ENCODE results near the gene ADAR.
A peak's percentile ranks its signal among the peaks of the same experiment; 100 is the strongest.

ADAR gene

GRCh38 chr1:154583773-154584172 is 24.2 kb downstream of the ADAR start:
- no peak for DNase-seq (ENCODE audit: low read depth in 3 of 3)

GRCh38 chr1:154582885-154583284 is 25.1 kb downstream of the ADAR start:
- no peak for DNase-seq (ENCODE audit: low read depth in 3 of 3)

GRCh38 chr1:154581766-154582165 is 26.2 kb downstream of the ADAR start:
- DNase-seq (ENCODE audit: low read depth in 3 of 3) = no peak

GRCh38 chr1:154579374-154579773 is 28.6 kb downstream of the ADAR start:
- no peak for DNase-seq (ENCODE audit: low read depth in 3 of 3)

GRCh38 chr1:154578058-154578418 is 29.9 kb downstream of the ADAR start:
- DNase-seq (ENCODE audit: low read depth in 3 of 3) = no peak

- DNase-seq (ENCODE audit: low read depth in 3 of 3) = no peak
Measured at GRCh38 chr1:154577346-154578057, 30.5 kb downstream of the ADAR start.

GRCh38 chr1:154575951-154576566 is 31.9 kb downstream of the ADAR start:
- no peak for DNase-seq (ENCODE audit: low read depth in 3 of 3)

- DNase-seq (ENCODE audit: low read depth in 3 of 3) = no peak
Measured at GRCh38 chr1:154575147-154575927, 32.6 kb downstream of the ADAR start.

- DNase-seq (ENCODE audit: low read depth in 3 of 3) = no peak
Measured at GRCh38 chr1:154574716-154575115, 33.3 kb downstream of the ADAR start.

GRCh38 chr1:154573168-154573510 is 34.8 kb downstream of the ADAR start:
- DNase-seq (ENCODE audit: low read depth in 3 of 3) = no peak

- no peak for DNase-seq (ENCODE audit: low read depth in 3 of 3)
Measured at GRCh38 chr1:154572468-154573167, 35.4 kb downstream of the ADAR start.

GRCh38 chr1:154571964-154572288 is 36.1 kb downstream of the ADAR start:
- no peak for DNase-seq (ENCODE audit: low read depth in 3 of 3)

- no peak for DNase-seq (ENCODE audit: low read depth in 3 of 3)
Measured at GRCh38 chr1:154571244-154571963, 36.6 kb downstream of the ADAR start.

- no peak for DNase-seq (ENCODE audit: low read depth in 3 of 3)
Measured at GRCh38 chr1:154568157-154568815, 39.7 kb downstream of the ADAR start.

GRCh38 chr1:154567386-154568156 is 40.4 kb downstream of the ADAR start, which contains the start of gene CHRNB2:
Gene CHRNB2 (plus strand): TSS chr1:154567778. CDS start chr1:154568045, 267 bp downstream.
- DNase-seq (ENCODE audit: low read depth in 3 of 3) = peak; percentile 38 to 70 (median 59)

GRCh38 chr1:154565876-154566275 is 42.1 kb downstream of the ADAR start:
- no peak for DNase-seq (ENCODE audit: low read depth in 3 of 3)

GRCh38 chr1:154559466-154560044 is 48.4 kb downstream of the ADAR start:
- peak; percentile 66 to 79 (median 75) for DNase-seq (ENCODE audit: low read depth in 3 of 3)

GRCh38 chr1:154558720-154559465 is 49.1 kb downstream of the ADAR start:
- peak; percentile 99 for DNase-seq (ENCODE audit: low read depth in 3 of 3)

Data from stimulated activated CD4-positive, alpha-beta T cell treated with anti-CD3 and anti-CD28 coated beads, TNF-alpha, amount 100 ng/mL, for 24 hours (primary cell).